Measurements from ENCODE around the gene ARHGAP25. TPM values are rescaled to one million over a fixed set of nuclear protein-coding genes. Genes with fewer than 3 reads are reported as not detected.

Gene ARHGAP25
- total RNA-seq, 4 donors from 2014 or later = 4.9 to 82.5 (median 8.7) TPM

- no peaks in the 10 kb centered on the region for H3K4me1 ChIP-seq
- H3K27ac ChIP-seq = peak overlapping the region in 1 of 4 donors; percentile 38
- H3K36me3 ChIP-seq = peaks cover 0 to 5% (median 0%) of the 10 kb centered on the region in 3 donors
- H3K4me3 ChIP-seq = no peak overlapping the region
- no peaks in the 10 kb centered on the region for H3K27me3 ChIP-seq
- TF ChIP-seq POLR2A (IDR thresholded peaks at IDR 0.05) (no peak), CTCF (IDR thresholded peaks at IDR 0.05) (no peak)
- H3K9me3 ChIP-seq = no peaks in the 10 kb centered on the region
- DNase-seq = no peak
These were observed 75.0 kb downstream of the ARHGAP25 start for GRCh38 chr2:68809324-68810240.

DNA sequence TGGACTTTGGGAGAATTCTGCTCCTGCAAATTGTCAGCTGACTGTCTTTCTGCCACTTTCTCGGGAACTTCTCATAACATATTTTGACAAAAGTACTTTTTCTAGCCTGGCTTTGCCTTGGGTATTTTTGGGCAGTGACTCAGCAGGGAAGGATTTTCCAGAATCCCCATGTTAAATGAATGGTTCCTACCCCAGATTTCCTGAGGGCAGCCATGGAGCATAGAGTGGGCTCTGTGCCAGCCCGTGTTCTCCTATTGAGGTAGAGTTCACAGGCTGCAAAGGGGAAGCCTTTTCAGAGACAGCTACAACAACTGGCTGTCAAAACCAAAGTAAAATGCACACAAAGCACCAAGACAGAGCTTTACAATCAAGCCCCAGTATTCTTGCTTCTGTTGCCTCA lies 76.8 kb downstream of the ARHGAP25 start:
- Histone ChIP-seq H3K9me3 (no peaks in the 10 kb centered on the region), H3K27ac (peak overlapping the region in 1 of 4 donors; percentile 13), H3K4me3 (no peak overlapping the region), H3K36me3 (peaks cover 0 to 17% (median 0%) of the 10 kb centered on the region in 3 donors), H3K4me1 (no peaks in the 10 kb centered on the region), H3K27me3 (no peaks in the 10 kb centered on the region)
- DNase-seq = no peak
- no peak for TF ChIP-seq POLR2A (IDR thresholded peaks at IDR 0.05)
- TF ChIP-seq CTCF (IDR thresholded peaks at IDR 0.05) = no peak

GRCh38 chr2:68812251-68812650 lies 77.6 kb downstream of the ARHGAP25 start:
- Histone ChIP-seq H3K27me3 (no peaks in the 10 kb centered on the region), H3K4me3 (no peak overlapping the region), H3K4me1 (no peaks in the 10 kb centered on the region), H3K27ac (no peak overlapping the region), H3K36me3 (peaks cover 0 to 19% (median 0%) of the 10 kb centered on the region in 3 donors), H3K9me3 (no peaks in the 10 kb centered on the region)
- no peak for DNase-seq
- TF ChIP-seq POLR2A (IDR thresholded peaks at IDR 0.05) (no peak), CTCF (IDR thresholded peaks at IDR 0.05) (no peak)

GRCh38 chr2:68813596-68813995 lies 79.0 kb downstream of the ARHGAP25 start:
- TF ChIP-seq CTCF (IDR thresholded peaks at IDR 0.05) = no peak
- no peak for TF ChIP-seq POLR2A (IDR thresholded peaks at IDR 0.05)
- H3K4me1 ChIP-seq = no peaks in the 10 kb centered on the region
- H3K4me3 ChIP-seq = no peak overlapping the region
- no peak overlapping the region for H3K27ac ChIP-seq
- no peak for DNase-seq
- no peaks in the 10 kb centered on the region for H3K9me3 ChIP-seq
- no peaks in the 10 kb centered on the region for H3K27me3 ChIP-seq
- peaks cover 0 to 18% (median 0%) of the 10 kb centered on the region in 3 donors for H3K36me3 ChIP-seq

DNA sequence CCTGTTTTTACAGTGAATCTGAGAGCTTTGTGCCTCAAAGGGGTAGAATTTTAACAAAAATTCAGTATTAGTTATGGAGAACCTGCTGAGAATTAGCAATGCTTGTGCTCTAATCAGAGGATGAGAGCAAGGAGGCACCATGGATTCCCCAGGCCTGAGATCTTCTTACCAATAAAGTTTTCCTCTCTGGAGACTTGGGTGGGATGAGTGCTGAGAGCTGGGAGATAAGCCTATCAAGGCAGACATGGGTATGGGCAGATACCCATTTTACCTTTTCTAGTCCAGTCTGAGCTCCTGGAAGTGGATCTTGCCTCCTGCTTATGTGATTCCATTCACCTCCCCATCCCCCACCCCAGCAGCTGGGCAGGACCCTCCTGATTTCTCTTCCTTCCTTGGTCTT lies 82.7 kb downstream of the ARHGAP25 start:
- Histone ChIP-seq H3K36me3 (peaks cover 0 to 30% (median 0%) of the 10 kb centered on the region in 3 donors), H3K4me3 (no peak overlapping the region), H3K9me3 (no peaks in the 10 kb centered on the region), H3K27me3 (no peaks in the 10 kb centered on the region), H3K4me1 (no peaks in the 10 kb centered on the region), H3K27ac (no peak overlapping the region)
- no peak for TF ChIP-seq POLR2A (IDR thresholded peaks at IDR 0.05)
- no peak for TF ChIP-seq CTCF (IDR thresholded peaks at IDR 0.05)
- DNase-seq = no peak
